Panc1 (cell line): ENCODE data around the gene LKAAEAR1. TPM values are rescaled to one million over a fixed set of nuclear protein-coding genes. Genes with fewer than 3 reads are reported as not detected.

Source experiments
- ATAC-seq: fragments of 200-7000 bp; cut with Tn5 transposase; 2 replicates; pipeline ENCODE4 v1.9.1; 2020; ENCODE audit warnings: mild to moderate bottlenecking, moderate library complexity
- BruUV-seq: library from RNA; stranded (reverse); fragments of 400-500 nt; replicated peaks from 2 replicates; lab custom pipeline; 2021; lab: Mats Ljungman, UMichigan
- CTCF ChIA-PET: fragments of 300-600 bp; sonication (Branson Sonifier 250); formaldehyde crosslinking; loops from one replicate; lab custom pipeline; 2022; ENCODE audit warnings: antibody characterized with exemption; lab: Charles Lee
- POLR2A ChIA-PET: fragments of 300-600 bp; sonication (Branson Sonifier 250); formaldehyde crosslinking; loops from one replicate; lab custom pipeline; 2022; ENCODE audit warnings: antibody characterized with exemption; lab: Charles Lee
- DNase-seq: peaks from one replicate; pipeline ENCODE4 v3.0.0-alpha.2; 2010; ENCODE audit warnings: low read depth, low spot score
- H3K27ac ChIP-seq: 2 replicates; pipeline ENCODE4 v1.5.1; 2011; ENCODE audit warnings: mild to moderate bottlenecking, low read length, inconsistent platforms
- H3K27me3 ChIP-seq: fragments of 200-500 bp; sonication (Bioruptor generic); 2 replicates; pipeline ENCODE4 v1.6.0; 2014; ENCODE audit warnings: low read length, inconsistent platforms; ENCODE audit not compliant: control insufficient read depth, insufficient read depth
- H3K36me3 ChIP-seq: fragments of 200-500 bp; sonication (Bioruptor generic); 2 replicates; pipeline ENCODE4 v1.5.1; 2014; ENCODE audit warnings: inconsistent platforms, mild to moderate bottlenecking, low read length, moderate library complexity; ENCODE audit not compliant: control insufficient read depth, insufficient read depth
- H3K4me1 ChIP-seq: 2 replicates; pipeline ENCODE4 v1.5.1; 2011; ENCODE audit warnings: inconsistent platforms, mild to moderate bottlenecking, low read length, moderate library complexity; ENCODE audit not compliant: control insufficient read depth, insufficient read depth
- H3K4me3 ChIP-seq, 2 experiments: 2 replicates each; pipeline ENCODE4 v1.5.1; 2011 to 2012; ENCODE audit warnings: low read depth in 2 of 2, low read length in 2 of 2, mild to moderate bottlenecking in 2 of 2, inconsistent platforms in 1 of 2, moderate library complexity in 1 of 2
- H3K9me3 ChIP-seq: fragments of 200-500 bp; sonication (Bioruptor generic); 2 replicates; pipeline ENCODE4 v1.5.1; 2014; ENCODE audit warnings: low read depth, mild to moderate bottlenecking, inconsistent platforms, low read length, moderate library complexity; ENCODE audit not compliant: control insufficient read depth, insufficient read depth
- CTCF ChIP-seq: fragments of 450-650 bp; IDR thresholded peaks from 2 replicates; pipeline ENCODE4 v1.5.1; 2017; ENCODE audit warnings: mild to moderate bottlenecking
- POLR2AphosphoS5 ChIP-seq: IDR thresholded peaks from 2 replicates; pipeline ENCODE4 v1.6.1; 2012; ENCODE audit warnings: mild to moderate bottlenecking, low read depth, low read length, moderate library complexity
- REST ChIP-seq, 2 experiments: IDR thresholded peaks; 2 replicates each; pipeline ENCODE4 v1.6.1; 2011 to 2012; ENCODE audit warnings: low read depth in 2 of 2, control low read depth in 1 of 2, low read length in 1 of 2, mild to moderate bottlenecking in 1 of 2, moderate library complexity in 1 of 2; ENCODE audit not compliant: insufficient read depth in 1 of 2
- SIN3A ChIP-seq: IDR thresholded peaks from 2 replicates; pipeline ENCODE4 v1.6.1; 2012; ENCODE audit warnings: low read depth, mild to moderate bottlenecking, low read length, moderate library complexity, borderline replicate concordance; ENCODE audit not compliant: insufficient read depth
- TCF7L2 ChIP-seq: IDR thresholded peaks from 2 replicates; pipeline ENCODE4 v1.6.1; 2011; ENCODE audit warnings: mild to moderate bottlenecking, low read depth, low read length, inconsistent platforms
- in situ Hi-C: cut with HindIII; loops from 2 replicates; pipeline ENCODE4 v1.10.0; 2016; ENCODE audit warnings: low sequenced_read_pairs, low pct_unique_long_range_greater_than_20kb
- intact Hi-C: fragments of 100-400 bp; cut with micrococcal nuclease; formaldehyde crosslinking; loops from one replicate; pipeline ENCODE4 v1.10.0; 2022; ENCODE audit not compliant: unreplicated experiment
- total RNA-seq: library from RNA; stranded (reverse); gene quantifications from one replicate; pipeline ENCODE4 v1.2.1, GENCODE V29; 2021; ENCODE audit not compliant: unreplicated experiment

The LKAAEAR1 gene
- total RNA-seq, 1 experiment from 2014 or later = 0.67 TPM

DNA sequence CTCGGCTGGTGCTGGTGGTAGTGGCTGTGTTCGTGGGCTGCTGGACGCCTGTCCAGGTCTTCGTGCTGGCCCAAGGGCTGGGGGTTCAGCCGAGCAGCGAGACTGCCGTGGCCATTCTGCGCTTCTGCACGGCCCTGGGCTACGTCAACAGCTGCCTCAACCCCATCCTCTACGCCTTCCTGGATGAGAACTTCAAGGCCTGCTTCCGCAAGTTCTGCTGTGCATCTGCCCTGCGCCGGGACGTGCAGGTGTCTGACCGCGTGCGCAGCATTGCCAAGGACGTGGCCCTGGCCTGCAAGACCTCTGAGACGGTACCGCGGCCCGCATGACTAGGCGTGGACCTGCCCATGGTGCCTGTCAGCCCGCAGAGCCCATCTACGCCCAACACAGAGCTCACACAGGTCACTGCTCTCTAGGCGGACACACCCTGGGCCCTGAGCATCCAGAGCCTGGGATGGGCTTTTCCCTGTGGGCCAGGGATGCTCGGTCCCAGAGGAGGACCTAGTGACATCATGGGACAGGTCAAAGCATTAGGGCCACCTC lies 14.3 kb upstream of the LKAAEAR1 start:
- DNase-seq = no peak
- no peak for ATAC-seq
- TF ChIP-seq POLR2AphosphoS5 (no peak), SIN3A (no peak), REST (IDR thresholded peaks at IDR 0.05; ENCODE audit: insufficient read depth in 1 of 2, low read depth in 2 of 2, low read length in 1 of 2) (no peak)
- intact Hi-C loops = no loop called here
- H3K27me3 ChIP-seq = no peaks in the 10 kb centered on the region
- H3K9me3 ChIP-seq = no peaks in the 10 kb centered on the region
- no peaks in the 10 kb centered on the region for H3K4me1 ChIP-seq
- no TSS peak for BruUV-seq
- ChIA-PET POLR2A (no interaction called here), CTCF (no interaction called here)
- H3K27ac ChIP-seq = no peak overlapping the region
- H3K4me3 ChIP-seq = no peak overlapping the region
- in situ Hi-C loops = no loop called here
- no peaks in the 10 kb centered on the region for H3K36me3 ChIP-seq

DNA sequence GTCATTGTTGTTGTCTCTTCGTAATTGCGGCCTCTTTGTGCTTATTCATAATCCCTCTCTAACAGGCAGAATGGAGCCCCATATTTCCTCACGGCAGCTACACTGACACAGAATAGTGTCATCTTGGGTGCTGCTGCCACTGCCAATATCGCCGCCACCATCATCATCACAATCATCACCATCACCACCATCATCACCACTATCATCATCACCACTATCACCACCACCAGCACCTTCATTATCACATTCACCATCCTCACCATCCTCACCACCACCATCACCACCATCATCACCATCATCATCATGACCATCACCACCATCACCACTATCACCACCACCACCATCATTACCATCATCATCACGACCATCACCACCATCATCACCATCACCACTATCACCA lies 12.3 kb upstream of the LKAAEAR1 start:
- Histone ChIP-seq H3K4me1 (no peaks in the 10 kb centered on the region), H3K9me3 (no peaks in the 10 kb centered on the region), H3K36me3 (no peaks in the 10 kb centered on the region), H3K4me3 (no peak overlapping the region), H3K27ac (no peak overlapping the region), H3K27me3 (no peaks in the 10 kb centered on the region)
- no TSS peak for BruUV-seq
- ChIA-PET CTCF (no interaction called here), POLR2A (no interaction called here)
- DNase-seq (no peak), ATAC-seq (no peak)
- intact Hi-C loops = no loop called here
- TF ChIP-seq TCF7L2 (no peak), REST (IDR thresholded peaks at IDR 0.05; ENCODE audit: insufficient read depth in 1 of 2, low read depth in 2 of 2, low read length in 1 of 2) (no peak), SIN3A (no peak), POLR2AphosphoS5 (no peak), CTCF (no peak)
- in situ Hi-C loops = no loop called here
